ENCODE data around the gene UCK1.

UCK1 gene

GRCh38 chr9:131484560-131485185 lies 46.4 kb downstream of the UCK1 start:
- no peak for DNase-seq (ENCODE audit: low read depth)
- TF ChIP-seq CTCF (IDR thresholded peaks at IDR 0.05; ENCODE audit: low read length, missing control alignments), result no peak
- no peak overlapping the region for H3K4me3 ChIP-seq (replicated peaks; ENCODE audit: low read depth, low read length)

DNA sequence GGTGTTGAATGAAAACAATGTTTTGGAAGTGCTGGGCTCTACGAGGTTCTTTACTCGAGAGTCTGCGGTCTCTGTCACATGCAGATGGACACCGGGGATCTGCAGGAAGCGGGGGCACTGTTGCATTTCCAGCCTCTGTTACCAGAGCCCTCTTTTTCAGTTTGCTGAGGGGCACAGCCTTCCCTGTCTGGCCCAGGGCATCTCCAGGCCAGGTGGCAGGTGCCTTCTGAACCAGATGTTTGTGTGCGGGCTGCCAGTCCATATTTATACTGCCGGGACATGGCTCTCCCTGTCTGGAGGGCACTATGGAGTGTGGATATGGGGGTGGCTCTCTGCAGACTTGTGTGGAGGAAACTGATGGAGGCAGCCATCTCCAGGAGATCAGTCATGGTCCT lies 47.0 kb downstream of the UCK1 start:
- no peak overlapping the region for H3K4me3 ChIP-seq (replicated peaks; ENCODE audit: low read depth, low read length)
- DNase-seq (ENCODE audit: low read depth), result no peak
- TF ChIP-seq CTCF (IDR thresholded peaks at IDR 0.05; ENCODE audit: low read length, missing control alignments), result no peak

DNA sequence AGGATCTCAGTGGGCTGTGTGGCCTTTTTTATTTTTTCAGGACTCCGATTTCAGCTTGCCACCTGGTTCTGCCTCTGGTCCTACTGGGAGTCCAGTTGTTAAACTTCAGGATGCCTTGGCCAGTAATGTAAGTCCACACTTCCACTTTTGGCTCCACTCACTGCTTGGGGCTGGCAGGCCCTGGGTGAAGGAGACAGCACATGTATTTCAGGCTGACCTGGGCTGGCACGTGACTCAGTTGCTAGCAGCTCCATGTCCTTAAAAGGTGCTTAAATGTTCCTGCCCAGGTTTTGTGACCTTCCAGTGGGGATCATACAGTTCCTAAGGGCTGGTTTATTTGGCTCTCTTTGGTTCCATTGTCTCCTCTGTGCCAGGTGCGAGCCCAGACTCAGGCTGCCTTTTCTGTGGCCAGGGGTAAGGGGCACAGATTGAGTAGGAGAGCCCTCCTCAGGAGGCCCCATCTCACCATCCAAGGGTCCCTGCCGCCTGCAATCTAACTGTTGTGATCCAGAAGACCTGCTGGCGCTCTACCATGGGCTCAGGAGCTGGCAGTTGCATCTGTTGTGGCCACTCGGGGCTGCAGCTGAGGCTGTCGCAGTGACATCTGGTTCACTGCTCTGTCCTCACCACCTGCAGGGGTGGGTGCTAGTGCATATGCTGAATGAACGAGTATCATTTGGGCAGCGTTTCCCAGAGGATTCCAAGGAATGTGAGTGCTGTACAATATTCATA lies 47.6 kb downstream of the UCK1 start:
- no peak for DNase-seq (ENCODE audit: low read depth)
- no peak for TF ChIP-seq CTCF (IDR thresholded peaks at IDR 0.05; ENCODE audit: low read length, missing control alignments)
- no peak overlapping the region for H3K4me3 ChIP-seq (replicated peaks; ENCODE audit: low read depth, low read length)

GRCh38 chr9:131482343-131483006 lies 48.6 kb downstream of the UCK1 start:
- H3K4me3 ChIP-seq (replicated peaks; ENCODE audit: low read depth, low read length), result no peak overlapping the region
- no peak for DNase-seq (ENCODE audit: low read depth)
- TF ChIP-seq CTCF (IDR thresholded peaks at IDR 0.05; ENCODE audit: low read length, missing control alignments), result no peak

DNA sequence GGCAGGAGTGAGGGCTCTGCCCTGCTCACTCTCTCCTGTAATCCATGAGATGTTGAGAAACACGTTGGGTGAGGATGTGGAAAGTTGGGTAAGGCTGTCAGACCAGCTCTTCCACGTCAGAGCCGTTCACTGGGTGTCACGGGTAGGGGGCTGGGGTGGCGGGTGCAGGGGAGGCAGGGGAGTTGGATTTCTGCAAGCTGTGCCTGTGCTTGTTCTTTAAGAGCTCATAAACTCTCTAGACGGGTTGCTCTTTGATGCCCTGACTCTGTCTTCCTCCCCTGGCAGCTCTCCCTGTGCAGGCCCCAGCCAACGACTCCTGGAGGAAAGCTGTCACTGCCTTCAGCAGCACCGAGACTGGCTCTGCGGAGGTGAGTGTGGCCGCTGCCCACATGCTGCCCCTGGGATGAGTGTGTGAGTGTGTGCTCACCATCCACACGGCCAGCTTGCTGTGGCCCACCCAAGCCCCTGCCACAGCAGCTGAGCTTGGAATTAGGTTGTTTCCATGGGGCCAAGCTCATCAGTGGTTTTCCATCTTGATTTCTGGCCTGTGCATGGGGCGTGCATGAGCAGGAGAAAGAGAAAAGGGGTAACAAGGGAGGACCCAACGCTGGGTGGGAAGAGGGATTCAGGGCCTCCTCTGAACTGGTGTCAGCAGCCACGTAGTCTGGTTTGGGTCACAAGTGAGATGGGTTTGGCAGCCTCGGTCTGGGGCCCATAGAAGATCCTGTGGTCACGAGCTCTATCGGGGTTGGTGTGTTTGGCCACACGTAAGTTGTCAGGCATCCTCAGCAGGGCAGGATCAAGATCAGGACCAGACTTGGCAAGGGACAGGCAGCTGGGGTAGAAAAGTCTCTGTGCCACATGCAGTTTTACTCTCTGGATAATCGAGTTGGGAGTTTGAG lies 49.4 kb downstream of the UCK1 start:
- DNase-seq (ENCODE audit: low read depth), result no peak
- no peak overlapping the region for H3K4me3 ChIP-seq (replicated peaks; ENCODE audit: low read depth, low read length)
- TF ChIP-seq CTCF (IDR thresholded peaks at IDR 0.05; ENCODE audit: low read length, missing control alignments), result no peak

GRCh38 chr9:131480258-131480657 lies 50.8 kb downstream of the UCK1 start:
- no peak for TF ChIP-seq CTCF (IDR thresholded peaks at IDR 0.05; ENCODE audit: low read length, missing control alignments)
- no peak overlapping the region for H3K4me3 ChIP-seq (replicated peaks; ENCODE audit: low read depth, low read length)
- no peak for DNase-seq (ENCODE audit: low read depth)
